NCI-H2196 (cell line): ENCODE results near the gene MEGF6.

Experiments
- DNase-seq: peaks from one replicate; lab custom pipeline; 2025; ENCODE audit not compliant: unreplicated experiment; lab: John Stamatoyannopoulos, UW

MEGF6 gene, protein sequence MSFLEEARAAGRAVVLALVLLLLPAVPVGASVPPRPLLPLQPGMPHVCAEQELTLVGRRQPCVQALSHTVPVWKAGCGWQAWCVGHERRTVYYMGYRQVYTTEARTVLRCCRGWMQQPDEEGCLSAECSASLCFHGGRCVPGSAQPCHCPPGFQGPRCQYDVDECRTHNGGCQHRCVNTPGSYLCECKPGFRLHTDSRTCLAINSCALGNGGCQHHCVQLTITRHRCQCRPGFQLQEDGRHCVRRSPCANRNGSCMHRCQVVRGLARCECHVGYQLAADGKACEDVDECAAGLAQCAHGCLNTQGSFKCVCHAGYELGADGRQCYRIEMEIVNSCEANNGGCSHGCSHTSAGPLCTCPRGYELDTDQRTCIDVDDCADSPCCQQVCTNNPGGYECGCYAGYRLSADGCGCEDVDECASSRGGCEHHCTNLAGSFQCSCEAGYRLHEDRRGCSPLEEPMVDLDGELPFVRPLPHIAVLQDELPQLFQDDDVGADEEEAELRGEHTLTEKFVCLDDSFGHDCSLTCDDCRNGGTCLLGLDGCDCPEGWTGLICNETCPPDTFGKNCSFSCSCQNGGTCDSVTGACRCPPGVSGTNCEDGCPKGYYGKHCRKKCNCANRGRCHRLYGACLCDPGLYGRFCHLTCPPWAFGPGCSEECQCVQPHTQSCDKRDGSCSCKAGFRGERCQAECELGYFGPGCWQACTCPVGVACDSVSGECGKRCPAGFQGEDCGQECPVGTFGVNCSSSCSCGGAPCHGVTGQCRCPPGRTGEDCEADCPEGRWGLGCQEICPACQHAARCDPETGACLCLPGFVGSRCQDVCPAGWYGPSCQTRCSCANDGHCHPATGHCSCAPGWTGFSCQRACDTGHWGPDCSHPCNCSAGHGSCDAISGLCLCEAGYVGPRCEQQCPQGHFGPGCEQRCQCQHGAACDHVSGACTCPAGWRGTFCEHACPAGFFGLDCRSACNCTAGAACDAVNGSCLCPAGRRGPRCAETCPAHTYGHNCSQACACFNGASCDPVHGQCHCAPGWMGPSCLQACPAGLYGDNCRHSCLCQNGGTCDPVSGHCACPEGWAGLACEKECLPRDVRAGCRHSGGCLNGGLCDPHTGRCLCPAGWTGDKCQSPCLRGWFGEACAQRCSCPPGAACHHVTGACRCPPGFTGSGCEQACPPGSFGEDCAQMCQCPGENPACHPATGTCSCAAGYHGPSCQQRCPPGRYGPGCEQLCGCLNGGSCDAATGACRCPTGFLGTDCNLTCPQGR (N-terminal part only)

DNA sequence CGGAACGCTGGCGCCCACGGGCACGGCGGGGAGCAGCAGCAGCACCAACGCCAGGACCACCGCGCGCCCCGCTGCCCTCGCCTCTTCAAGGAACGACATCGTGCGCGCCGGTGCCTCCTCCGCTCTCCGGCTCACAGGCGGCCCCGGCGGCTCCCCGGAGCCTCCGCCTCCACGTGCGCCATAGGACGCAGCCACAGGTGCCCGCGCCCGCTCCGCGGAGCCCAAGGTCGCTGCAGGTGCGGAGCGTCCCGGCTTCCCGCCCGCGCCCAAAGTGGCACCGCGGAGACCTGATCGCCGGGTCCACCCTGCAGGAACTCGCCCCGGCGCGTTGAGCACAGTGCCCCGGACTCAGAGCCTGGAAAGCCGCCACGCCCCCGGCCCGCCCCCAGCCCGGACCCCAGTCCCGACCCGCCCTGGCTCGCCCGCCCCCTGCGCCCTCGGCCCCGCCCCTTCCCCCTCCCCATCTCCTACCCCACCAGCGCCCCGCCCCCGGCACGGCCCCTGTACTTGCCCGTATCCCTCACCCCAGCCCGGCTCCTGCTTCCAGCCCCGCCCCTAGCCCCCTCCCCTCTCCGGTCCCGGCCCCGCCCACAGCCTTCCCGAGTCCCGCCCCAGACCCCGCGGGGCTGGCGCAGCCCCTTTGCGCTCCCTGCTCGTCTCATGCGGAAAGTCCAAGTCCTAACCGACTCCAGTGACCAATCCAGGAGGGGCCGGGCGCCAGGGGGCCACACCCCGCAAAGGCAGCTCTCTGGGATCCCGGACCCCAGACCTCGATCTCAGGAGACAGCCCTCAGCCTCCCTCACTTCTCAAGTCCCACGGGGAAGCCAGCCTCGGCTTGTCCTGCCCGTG lies at the start of gene MEGF6:
Gene MEGF6 (minus strand): TSS at position 339 of the 850 bp plus-strand sequence. CDS start 240 bp downstream, at position 99.
- peak; percentile 71 for DNase-seq

- no peak for DNase-seq
Measured at GRCh38 chr1:3660704-3661103, 49.4 kb upstream of the MEGF6 start.

DNA sequence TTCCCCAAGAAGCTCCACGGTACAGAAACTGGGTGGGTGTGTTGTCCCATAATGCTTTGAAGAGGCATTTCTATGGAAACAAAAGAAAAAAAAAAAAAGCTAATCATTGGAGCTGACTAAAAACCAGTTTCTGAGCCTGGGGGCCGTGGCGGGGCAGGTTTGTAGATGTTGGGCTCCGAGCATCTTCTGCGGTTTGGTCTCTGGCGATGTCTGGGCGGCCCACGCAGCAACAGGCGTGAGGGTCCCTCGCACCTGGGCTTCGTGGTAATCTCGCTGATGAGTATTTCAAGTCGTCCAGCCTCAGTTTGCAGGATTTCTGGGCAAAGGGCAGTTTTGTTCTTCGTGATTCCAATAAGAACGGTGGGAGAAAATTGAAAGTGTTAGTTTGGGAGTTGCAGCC lies 47.8 kb upstream of the MEGF6 start:
- DNase-seq = no peak

- DNase-seq = no peak
Measured at GRCh38 chr1:3658231-3658615, 46.9 kb upstream of the MEGF6 start.

GRCh38 chr1:3657578-3658230 lies 46.4 kb upstream of the MEGF6 start:
- DNase-seq = no peak

GRCh38 chr1:3657096-3657475 lies 45.8 kb upstream of the MEGF6 start:
- no peak for DNase-seq

DNA sequence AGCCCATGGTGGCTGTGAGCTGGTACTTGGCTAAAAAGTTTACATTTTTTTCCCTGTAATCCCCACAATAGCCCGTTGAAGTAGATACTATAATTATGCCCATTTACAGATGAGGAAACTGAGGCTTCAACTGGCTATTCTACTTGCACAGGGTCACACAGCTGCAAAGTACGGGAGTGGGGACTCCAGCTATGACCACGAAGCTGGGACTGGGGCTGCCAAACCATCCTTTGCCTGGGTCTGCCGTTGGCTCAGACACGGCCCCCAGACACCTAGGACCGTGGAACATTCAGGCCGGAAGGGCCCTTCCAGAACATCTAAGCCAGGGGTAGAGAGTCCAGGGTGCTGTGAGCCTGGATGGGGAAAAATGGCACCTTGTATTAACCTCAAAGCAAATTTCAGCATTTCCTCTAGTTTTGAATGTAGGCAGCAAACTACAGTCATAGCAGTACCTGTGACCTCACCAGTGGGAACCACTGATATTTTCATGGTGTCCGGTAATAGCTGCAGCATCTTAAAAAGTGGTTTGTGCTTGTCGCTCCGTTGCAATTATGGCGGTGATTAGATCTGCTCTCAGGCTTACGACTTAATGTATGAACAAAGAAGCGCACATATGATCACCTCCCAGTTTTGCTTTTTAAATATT lies 45.3 kb upstream of the MEGF6 start:
- DNase-seq = no peak

- no peak for DNase-seq
Measured at GRCh38 chr1:3654549-3655281, 43.4 kb upstream of the MEGF6 start.

DNA sequence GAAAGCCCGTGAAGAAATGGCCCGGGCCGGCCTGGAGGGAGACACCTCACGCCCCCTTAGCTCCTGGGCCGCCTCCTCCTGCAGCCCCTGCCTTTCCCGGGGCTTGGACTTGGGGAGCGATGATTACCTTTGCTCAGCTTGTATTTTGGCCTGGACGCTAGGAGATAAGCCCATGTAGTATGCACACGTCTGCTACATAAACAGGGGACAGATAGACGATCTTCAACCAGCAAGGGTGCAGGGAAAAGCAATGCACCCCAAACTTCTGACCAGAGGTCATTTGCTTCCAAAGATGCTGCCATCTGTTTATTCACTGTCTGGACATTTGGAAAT lies 41.9 kb upstream of the MEGF6 start:
- DNase-seq = no peak

- DNase-seq = peak; percentile 51
Measured at GRCh38 chr1:3652548-3653285, 41.4 kb upstream of the MEGF6 start.

- peak; percentile 64 for DNase-seq
Measured at GRCh38 chr1:3651930-3652547, 40.7 kb upstream of the MEGF6 start, which contains the start of gene TP73. Gene TP73, plus strand, starts transcription at chr1:3652516. Its CDS starts 29,850 bp downstream, at chr1:3682366.

DNA sequence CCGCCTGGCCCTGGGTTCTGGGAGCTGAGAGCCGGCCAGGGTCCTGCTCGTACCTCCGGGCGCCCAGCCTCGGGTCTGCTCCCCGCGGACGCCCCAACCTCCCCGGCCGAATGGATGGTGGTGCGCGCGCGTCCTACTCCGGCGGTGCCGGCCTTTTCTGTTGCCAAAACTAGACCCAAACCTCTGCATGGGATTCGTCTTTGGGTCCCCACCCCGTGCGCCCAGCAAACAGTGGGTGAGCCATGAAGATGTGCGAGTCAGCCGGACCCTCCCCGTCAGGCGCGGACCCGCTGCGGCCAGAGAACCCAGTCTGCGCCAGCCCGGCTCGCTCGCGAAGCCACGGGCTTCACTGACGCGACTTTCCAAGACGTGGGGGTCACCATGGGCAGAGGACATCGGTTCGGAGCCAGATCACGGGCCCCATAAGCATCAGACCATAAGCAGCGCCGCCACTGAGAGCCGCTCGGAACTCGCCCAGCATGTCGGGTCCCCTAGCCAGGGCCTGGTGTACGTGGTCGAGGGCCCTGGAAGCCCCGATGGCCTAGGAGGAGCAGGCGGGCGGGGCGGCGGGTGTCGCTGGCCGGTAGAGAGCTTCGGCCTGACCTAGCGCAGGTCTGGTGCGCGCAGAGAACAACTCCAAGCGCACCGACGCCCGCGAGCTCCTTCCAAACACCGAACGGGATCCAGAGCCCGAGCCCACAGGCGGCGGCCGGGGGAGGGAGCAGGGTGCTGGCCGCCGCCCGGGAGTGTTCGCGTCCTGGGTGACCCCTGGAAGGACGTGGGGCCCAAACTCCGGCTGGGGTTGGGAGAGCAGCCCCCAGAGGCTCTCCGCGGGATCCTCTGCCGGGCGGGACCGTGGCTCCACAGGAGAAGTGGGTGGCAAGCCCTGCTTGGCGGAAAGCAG lies 40.0 kb upstream of the MEGF6 start:
- DNase-seq = no peak

DNA sequence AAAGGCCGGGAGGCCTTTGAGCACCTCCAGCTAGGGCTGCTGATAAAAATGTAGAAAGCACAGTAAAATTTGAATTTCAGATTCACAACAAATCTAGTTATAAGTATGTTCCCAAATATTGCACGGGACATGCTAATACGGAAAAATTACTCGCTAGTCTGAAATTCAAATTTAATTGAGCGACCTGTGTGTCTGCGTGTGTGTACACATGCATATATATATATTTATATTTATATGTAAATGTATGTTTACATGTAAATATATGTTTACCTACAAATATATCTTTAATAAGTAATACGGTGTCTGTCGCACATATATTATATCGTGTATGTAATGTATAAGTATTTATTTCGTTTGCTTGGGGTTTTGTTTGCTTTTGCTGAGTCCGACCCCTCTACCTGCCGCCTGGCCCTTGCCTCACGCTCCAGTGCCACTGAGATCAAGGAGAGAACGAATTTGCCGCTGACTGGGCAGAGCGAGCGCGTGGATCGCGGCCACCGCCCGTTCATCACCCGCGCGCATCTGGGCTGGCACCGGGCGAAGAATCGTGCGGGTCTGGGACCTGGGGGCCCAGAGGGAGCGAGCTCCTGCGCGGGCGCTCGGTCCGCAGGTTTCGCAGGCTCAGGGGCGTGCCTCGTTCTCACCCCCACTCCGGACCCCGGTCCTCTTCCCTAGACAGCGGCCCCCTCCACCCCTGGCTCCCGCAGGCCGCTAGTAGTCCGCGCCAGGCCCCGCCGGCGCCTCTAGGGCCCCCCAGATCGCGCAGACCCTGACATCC lies 39.1 kb upstream of the MEGF6 start:
- DNase-seq = no peak

DNA sequence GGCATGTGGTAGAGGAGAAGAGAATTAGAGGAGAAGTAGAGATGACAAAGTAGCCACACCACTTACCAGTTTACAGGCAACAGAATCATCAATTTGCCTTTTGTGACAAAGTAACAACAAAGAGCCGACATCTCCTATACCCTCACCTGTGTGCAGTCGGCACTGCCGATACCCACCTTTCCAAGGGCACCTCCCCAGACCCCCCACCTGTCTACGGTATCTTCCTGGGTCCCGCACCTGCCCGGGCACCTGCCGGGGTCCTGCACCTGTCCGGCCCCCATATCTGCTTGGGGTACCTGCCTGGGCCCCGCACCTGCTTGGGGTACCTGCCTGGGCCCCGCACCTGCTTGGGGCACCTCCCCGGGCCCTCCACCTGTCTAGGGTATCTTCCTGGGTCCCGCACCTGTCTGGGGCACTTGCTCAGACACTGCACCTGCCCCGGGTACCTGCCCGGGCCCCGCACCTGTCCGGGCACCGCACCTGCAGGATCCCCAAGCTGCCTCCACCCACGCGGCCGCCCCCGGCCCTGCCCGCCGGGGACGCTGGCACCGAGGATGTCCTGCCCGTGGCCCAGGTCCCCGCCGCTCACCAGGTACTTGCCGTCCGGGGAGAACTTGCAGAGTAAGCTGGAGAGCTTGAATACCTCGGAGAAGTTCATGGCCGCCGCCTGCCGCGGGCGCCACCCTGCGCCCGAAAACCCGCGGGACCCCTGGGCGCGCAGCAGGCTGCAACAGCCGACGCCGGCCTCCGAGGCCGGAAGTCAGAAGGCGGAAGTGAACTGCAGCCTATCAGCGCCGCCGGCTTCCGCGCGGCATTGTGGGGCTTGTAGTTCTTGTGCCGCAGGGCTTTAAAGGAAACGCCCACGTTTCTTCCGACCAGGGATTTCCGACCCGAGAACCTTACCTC lies 38.3 kb upstream of the MEGF6 start, which contains the start of gene WRAP73:
Gene WRAP73 (minus strand): TSS at position 762 of the 906 bp plus-strand sequence. CDS start 104 bp downstream, at position 658.
- peak; percentile 95 for DNase-seq

DNA sequence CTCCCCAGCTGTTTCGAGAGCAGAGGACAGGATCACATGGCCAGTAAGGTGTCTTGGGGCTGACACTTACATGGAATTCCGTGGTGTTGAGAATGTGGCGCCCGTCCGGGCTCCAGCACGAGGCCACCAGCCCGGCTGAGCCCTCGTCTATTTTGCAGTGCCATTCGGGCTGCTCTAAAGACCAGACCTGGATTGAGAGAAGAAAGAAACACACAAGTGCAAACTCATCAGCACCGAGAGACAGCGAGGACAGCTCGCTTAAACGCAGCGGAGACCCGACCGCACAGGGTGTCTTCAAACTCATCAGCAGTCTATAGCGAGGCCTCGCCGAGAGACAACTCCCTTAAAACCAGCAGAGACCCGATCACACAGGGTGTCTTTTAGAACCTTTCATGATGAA lies 35.3 kb upstream of the MEGF6 start:
- no peak for DNase-seq
